H1 (cell line): ENCODE measurements around the gene EFNA3. TPM values are rescaled to one million over a fixed set of nuclear protein-coding genes. Genes with fewer than 3 reads are reported as not detected.

Experiments used
- CHD7 ChIP-seq: fragments of 300-600 bp; sonication (generic); IDR thresholded peaks from 2 replicates; pipeline ENCODE4 v1.7.1; 2012; ENCODE audit warnings: low read length, moderate library complexity, mild to moderate bottlenecking, inconsistent platforms; ENCODE audit not compliant: insufficient replicate concordance
- FOSL1 ChIP-seq: IDR thresholded peaks from 2 replicates; pipeline ENCODE4 v1.6.1; 2011; ENCODE audit warnings: mild to moderate bottlenecking, low read depth, low read length, moderate library complexity; ENCODE audit not compliant: insufficient read depth
- MAFK ChIP-seq: IDR thresholded peaks from 2 replicates; pipeline ENCODE4 v1.6.1; 2012; ENCODE audit warnings: low read depth, mild to moderate bottlenecking, improper control_type of control experiment, low read length
- NANOG ChIP-seq: IDR thresholded peaks from 2 replicates; pipeline ENCODE4 v1.6.1; 2011; ENCODE audit warnings: low read length, low read depth, mild to moderate bottlenecking, inconsistent platforms; ENCODE audit not compliant: insufficient read depth, poor library complexity, severe bottlenecking
- POLR2AphosphoS5 ChIP-seq: IDR thresholded peaks from 2 replicates; pipeline ENCODE4 v1.6.1; 2011; ENCODE audit warnings: low read depth, low read length
- RNF2 ChIP-seq: fragments of 200-900, 300-1000 bp; sonication (generic); IDR thresholded peaks from 2 replicates; pipeline ENCODE4 v1.7.1; 2016; ENCODE audit warnings: borderline replicate concordance, low read depth, mild to moderate bottlenecking, antibody characterized with exemption, low read length; ENCODE audit not compliant: poor library complexity, severe bottlenecking; ENCODE audit errors: missing control alignments
- SIN3A ChIP-seq, 2 experiments: IDR thresholded peaks in 1 of 2; conservative IDR thresholded peaks in 1 of 2; 2 replicates each; pipeline ENCODE4 v1.6.1; 2011 to 2012; ENCODE audit warnings: low read length in 2 of 2, improper control_type of control experiment in 1 of 2, low read depth in 1 of 2, mild to moderate bottlenecking in 1 of 2
- SIX5 ChIP-seq: IDR thresholded peaks from 2 replicates; pipeline ENCODE4 v1.6.1; 2011; ENCODE audit warnings: mild to moderate bottlenecking, low read depth, low read length
- TCF12 ChIP-seq: IDR thresholded peaks from 2 replicates; pipeline ENCODE4 v1.6.1; 2011; ENCODE audit warnings: low read depth, mild to moderate bottlenecking, low read length
- YY1 ChIP-seq: IDR thresholded peaks from 2 replicates; pipeline ENCODE4 v1.6.1; 2011; ENCODE audit warnings: low read depth, mild to moderate bottlenecking, low read length
- polyA plus RNA-seq, 7 experiments: library from polyadenylated mRNA; depleted of rRNA in 3 of 7; stranded (reverse) in 5 of 7; unstranded in 2 of 7; fragments of >200 nt in 5 of 7; fragments of 200-250 nt in 2 of 7; gene quantifications; 1 replicate in 5 of 7; 2 replicates in 1 of 7; 4 replicates in 1 of 7; pipeline versions ENCODE4 v1.2.1 to v1.2.3, GENCODE V29; 2011 to 2013; ENCODE audit warnings: missing spikeins in 2 of 7, mixed read lengths in 2 of 7
- total RNA-seq: library from RNA; stranded (reverse); fragmentation: NEBNext Ultra II Directional; extraction: Animal tissue kit (Norgen Biotek cat#: 25700); gene quantifications from 2 replicates; pipeline ENCODE4 v1.2.1, GENCODE V29; 2021

The EFNA3 gene
- total and polyA plus RNA-seq, 2 of the 8 experiments (the other 6 are each of a cell fraction or from before 2014, with no cell fraction given) = 10.8 to 13.8 TPM

- TF ChIP-seq CHD7 = no peak
- TF ChIP-seq SIN3A (conservative IDR thresholded peaks at IDR 0.05 in 1 of 2, IDR thresholded peaks at IDR 0.05 in 1 of 2; ENCODE audit: low read depth in 1 of 2, low read length in 2 of 2) = no peak
- no peak for TF ChIP-seq SIX5
- TF ChIP-seq MAFK = no peak
- TF ChIP-seq RNF2 = no peak
- no peak for TF ChIP-seq YY1
- TF ChIP-seq TCF12 = no peak
- TF ChIP-seq NANOG = no peak
- no peak for TF ChIP-seq POLR2AphosphoS5
- TF ChIP-seq FOSL1 = no peak
These were observed 25.0 kb upstream of the EFNA3 start (continued) for GRCh38 chr1:155053531-155054105.
